Daoy (cell line): ENCODE data around the gene TMBIM1. TPM values are rescaled to one million over a fixed set of nuclear protein-coding genes. Genes with fewer than 3 reads are reported as not detected.
"Not testable (repeated sequence)": the region's sequence is repeated elsewhere in the genome, so short reads cannot be mapped to it uniquely, and the experiment has no call there.

Experiments used
- DNase-seq: peaks from one replicate; pipeline ENCODE4 v3.0.0-alpha.2; 2015; ENCODE audit warnings: low read depth
- total RNA-seq: library from RNA; depleted of rRNA; stranded (reverse); fragments of >200 nt; shearing (Covaris generic); gene quantifications from 2 replicates; pipeline ENCODE4 v1.2.3, GENCODE V29; 2014

The TMBIM1 gene
- total RNA-seq, 1 experiment from 2014 or later: 39.1 TPM

DNA sequence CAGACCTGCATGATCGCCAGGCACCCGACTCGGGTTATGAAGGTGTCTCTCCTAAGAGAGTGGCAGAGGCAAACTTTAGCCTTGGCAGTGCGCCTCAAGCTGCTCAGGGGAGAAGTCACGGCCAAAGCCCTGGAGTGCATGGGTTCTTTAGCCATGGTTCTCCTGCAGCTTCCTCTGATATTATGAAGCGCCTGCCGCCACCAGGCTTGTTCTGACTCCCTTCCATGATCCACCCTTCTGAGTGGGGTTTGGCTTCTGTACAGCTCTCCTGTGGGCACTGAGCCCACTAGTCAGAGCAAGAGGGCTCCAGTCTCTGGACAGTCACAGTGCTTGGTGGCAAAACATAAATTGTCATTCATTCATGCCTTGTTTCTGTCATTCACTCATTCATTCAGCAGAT is 25.9 kb upstream of the TMBIM1 start:
- DNase-seq: no peak

DNA sequence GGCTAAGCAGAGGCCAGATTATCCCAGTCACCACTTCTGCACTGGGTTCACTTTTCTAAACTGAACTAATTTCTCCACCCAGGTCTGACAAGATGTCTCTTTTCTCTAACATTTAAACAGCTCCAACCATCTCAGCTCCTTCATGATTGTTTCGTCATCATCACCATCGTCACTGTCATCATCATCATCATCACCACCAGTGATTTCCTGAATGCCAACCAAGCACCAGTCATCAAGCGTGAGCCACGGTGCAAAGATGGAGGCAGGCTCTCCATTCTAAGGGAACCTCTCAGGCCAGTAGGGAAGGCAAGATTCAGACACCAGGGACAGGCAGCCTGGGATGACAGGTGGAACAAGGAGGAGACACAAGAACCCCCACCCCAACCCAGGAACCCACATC is 25.5 kb upstream of the TMBIM1 start:
- no peak for DNase-seq

DNA sequence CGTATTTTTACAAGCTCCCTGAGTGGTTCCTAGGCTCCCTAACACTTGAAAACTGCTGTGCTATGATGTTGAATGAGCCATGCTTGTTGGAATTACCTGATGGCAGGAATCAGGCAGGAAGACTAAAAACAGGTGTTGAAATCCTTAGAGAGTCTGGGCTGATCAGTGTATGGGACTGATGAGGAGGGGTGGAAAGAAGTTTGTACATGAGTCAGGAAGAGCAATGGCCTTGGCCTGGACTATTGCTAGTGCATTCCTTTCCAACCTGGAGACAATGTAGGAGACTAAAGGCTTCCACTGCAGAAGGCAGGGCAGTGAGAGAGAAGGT is 25.0 kb upstream of the TMBIM1 start:
- no peak for DNase-seq

DNA sequence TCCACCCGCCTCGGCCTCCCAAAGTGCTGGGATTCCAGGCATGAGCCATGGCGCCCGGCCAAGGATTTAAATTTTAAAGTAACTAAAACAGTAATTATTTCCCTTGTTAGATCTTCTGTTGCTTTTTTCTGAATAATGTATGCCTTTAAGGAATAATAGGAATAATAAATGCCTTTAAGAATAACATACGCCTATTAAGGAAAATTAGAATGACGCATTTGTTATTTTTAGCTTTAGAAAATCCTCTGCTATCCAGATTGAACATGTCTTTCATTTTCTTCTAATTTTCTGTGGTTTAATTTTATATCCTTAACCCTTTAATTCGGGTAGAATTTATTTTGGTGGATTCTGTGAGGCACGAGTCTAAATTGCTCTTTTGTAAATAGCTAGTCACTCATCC is 23.1 kb upstream of the TMBIM1 start:
- no peak for DNase-seq

DNA sequence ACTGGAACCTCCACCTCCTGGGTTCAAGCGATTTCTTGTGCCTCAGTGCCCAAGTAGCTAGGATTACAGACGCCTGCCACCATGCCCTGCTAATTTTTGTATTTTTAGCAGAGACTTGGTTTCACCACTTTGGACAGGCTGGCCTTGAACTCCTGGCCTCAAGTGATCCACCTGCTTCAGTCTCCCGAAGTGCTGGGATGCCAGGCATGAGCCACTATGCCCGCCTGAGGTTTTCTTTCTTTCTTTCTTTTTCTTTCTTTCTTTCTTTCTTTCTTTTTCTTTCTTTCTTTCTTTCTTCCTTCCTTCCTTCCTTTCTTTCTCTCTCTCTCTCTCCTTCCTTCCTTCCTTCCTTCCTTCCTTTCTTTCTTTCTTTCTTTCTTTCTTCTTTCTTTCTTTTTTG is 22.5 kb upstream of the TMBIM1 start:
- not testable (repeated sequence) for DNase-seq

DNA sequence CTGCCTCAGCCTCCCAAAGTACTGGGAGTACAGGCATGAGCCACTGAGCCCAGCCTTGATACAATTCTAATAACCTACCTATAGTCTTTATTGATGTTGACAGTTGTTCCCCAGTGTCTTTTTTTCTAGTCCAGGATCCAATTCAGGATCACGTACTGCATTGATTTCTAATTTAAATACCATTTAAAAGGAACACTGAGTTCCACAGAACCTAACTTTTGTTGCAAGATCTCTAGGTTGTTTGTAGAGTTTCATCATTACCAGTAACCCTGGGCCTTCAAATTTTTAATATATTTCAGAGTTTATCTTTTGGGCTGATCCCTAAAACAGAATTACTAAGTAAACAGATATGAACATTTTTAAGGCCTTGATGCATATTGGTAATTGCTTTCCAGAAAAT is 21.1 kb upstream of the TMBIM1 start:
- no peak for DNase-seq

DNA sequence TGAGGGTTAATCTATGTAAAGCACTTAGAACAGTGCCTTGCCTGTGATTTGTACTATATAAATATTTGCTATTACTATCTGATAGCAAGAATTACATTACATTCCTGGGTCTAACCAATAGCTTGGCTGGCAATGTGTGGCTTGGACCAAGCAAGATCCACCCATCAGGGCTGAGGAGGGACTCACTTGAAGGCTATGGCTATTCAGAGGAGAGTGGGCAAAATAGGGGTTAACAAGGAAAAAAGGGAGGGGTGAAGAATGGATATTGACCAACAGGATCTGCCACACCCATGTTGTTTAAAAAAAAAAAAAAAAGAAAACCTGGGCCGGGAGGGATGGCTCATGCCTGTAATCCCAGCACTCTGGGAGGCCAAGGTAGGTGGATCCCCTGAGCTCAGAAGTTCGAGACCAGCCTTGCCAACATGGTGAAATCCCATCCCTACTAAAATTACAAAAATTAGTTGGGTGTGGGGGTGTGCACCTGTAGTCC is 20.0 kb upstream of the TMBIM1 start:
- no peak for DNase-seq

DNA sequence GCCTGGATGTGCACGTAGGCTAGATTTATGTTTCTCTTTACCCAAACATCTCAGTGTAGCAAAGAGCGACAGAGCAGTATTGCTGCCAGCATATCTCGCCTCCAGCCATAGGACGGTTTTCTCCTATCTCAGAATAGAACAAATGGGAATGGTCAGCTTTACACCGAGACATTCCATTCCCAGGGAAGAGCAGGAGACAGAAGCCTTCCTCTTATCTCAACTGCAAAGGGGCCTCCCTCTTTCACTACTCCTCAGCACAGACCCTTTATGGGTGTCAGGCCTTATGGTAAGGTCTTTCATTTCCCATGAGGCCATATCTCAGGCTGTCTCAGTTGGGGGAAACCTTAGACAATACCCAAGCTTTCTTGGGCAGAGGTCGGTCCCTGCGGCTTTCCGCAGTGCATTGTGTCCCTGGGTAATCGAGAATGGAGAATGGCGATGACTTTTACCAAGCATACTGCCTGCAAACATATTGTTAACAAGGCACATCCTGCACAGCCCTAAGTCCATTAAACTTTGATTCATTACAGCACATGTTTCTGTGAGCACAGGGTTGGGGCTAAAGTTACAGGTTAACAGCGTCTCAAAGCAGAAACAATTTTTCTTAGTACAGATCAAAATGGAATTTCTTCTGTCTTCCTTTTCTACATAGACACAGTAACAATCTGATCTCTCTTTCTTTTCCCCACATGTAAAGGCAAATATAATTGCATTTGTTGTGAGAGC is 19.4 kb upstream of the TMBIM1 start:
- not testable (repeated sequence) for DNase-seq

DNA sequence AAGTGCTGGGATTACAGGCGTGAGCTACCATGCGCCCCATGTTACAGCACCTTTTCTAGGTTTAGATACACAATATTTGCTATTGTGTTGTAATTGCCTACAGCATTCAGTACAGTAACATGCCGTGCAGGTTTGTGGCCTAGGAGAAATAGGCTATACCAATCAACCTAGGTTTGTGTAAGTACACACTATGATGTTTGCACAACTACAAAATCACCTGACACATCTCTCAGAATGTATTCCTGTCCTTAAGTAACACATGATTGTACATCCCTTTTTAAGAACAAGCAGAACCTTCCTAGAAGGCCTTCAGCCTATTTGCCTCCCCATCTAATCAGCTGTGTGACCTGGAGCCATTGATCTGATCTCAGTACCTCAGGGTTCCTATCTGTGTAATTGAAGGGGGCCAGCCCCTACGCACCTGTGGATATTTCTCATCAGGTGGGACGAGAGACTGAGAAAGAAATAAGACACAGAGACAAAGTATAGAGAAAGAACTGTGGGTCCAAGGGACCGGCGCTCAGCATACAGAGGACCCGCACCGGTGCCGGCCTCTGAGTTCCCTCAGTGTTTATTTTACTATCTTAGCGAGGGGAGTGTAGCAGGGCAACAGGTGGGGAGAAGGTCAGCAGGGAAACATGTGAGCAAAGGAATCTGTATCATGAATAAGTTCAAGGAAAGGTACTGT is 18.7 kb upstream of the TMBIM1 start:
- no peak for DNase-seq

DNA sequence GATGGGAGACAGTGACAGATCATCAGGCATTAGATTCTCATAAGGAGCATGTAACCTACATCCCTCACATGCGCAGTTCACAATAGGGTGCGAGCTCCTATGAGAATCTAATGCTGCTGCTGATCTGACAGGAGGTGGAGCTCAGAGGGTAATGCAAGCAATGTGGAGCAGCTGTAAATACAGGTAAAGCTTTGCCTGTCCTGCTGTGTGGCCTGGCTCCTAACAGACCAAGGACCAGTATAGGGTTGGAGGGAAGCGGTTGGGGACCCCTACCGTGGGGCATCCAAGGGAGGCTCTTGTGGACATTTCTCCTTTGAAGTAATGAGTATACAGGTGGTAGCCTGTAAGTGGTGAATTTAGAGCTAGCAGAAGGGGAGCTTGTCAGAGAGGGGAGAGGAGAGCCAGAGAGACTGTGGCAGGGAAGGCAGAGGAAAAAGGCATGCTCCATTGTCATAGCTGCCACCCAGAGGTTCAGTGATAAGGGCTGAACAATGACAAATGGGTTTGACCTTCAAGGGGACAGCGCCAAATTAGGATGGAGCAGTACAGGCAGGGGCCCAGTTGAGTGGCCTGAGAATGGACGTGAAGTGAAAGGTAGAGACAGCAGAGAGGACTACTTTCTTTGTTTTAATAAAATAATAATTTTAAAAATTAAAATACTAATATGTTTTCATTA is 15.2 kb upstream of the TMBIM1 start:
- DNase-seq: no peak

DNA sequence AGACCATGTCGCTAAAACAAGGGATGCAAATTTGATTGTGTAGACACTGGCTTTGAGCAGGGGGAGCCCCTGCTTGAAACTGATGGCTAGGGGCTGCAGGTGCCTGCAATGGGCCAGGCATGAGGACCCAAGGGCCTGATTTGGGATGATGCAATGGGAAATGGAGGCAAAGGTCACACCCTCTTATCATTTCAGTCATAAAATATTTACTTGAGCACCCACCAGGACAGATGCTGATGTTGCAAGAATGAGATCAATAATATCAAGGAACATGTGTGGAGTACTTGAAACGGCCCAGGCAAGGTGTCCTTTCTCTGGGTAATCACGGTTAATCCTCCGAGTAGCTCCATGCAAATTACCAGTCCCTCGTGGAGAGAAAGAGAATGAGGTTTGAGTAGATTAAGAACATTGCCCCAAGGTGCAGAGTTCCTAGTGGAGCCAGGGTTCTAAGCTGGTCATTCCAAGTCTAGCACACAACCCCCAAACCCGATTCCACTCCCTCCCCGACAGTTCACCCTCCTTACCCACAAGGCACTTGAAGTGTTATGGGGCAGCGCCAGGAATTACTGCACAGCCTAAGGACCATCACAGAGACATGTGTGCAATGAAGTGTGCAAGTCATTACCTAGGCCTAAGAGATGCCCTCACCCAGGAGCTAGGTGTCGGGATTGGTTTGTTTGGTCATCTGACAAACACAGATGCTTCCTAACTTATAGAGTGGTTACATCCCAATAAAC is 14.0 kb upstream of the TMBIM1 start:
- DNase-seq: no peak

DNA sequence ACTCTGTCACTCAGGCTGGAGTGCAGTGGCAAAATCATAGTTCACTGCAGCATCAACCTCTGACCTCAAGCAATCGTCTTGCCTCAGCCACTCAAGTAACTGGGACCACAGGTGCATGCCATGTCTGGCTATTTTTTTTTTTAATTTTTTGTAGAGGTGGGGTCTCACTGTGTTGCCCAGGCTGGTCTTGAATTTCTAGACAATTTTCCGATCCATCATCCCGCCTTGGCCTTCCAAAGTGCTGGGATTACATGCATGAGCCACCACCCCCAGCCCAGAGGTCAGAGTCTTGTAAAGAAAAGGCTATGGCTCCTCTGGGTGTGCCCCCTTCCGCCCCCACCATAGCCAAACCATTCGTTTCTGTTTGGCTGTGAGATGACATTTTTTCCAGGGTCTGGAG is 13.1 kb upstream of the TMBIM1 start:
- DNase-seq: no peak

DNA sequence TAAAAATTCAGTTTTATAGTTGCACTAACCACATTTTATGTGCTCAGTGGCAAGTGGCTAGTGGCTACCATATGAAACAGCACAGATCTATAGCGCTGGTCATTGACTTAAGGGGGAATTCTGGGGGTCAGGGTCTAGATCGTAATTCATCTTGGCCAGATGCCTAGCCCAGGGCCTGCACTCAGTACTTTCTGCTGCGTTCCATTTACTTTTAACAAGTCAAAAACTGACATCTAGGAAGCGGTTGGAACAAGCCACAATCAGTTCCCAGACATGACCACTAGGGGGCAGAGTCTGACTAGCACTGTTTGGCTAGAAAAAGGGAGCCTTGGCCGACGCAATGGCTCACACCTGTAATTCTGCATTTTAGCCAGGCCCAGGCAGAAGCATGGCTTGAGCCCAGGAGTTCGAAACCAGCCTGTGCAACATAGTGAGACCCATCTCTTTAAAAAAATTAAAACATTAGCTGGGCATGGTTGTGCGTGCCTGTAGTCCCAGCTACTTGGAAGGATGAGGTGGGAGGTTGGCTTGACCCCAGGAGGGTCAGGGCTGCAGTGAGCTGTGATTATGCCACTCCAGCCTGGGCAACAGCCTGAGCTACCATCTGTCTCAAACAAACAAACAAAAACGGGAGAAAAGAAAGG is 9.0 kb upstream of the TMBIM1 start:
- DNase-seq: peak; percentile 79

DNA sequence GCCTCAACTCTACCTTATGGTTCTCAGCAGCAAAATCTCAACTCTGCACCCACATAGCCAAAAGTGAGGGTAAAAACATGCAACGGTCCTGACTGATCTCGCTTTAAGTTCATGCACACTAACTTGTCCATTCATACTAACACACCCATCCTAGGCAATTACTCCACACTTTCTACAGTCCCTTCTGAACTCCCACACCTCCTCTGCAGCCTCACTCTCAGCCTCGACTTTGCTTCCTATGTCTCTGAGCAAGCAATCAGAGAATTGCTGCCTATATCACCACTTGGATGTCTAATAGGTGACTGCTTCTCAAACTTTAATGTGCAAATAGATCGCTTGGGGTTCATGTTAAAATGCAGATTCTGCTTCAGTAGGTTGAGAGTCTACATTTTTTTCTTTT is 7.8 kb upstream of the TMBIM1 start:
- no peak for DNase-seq

DNA sequence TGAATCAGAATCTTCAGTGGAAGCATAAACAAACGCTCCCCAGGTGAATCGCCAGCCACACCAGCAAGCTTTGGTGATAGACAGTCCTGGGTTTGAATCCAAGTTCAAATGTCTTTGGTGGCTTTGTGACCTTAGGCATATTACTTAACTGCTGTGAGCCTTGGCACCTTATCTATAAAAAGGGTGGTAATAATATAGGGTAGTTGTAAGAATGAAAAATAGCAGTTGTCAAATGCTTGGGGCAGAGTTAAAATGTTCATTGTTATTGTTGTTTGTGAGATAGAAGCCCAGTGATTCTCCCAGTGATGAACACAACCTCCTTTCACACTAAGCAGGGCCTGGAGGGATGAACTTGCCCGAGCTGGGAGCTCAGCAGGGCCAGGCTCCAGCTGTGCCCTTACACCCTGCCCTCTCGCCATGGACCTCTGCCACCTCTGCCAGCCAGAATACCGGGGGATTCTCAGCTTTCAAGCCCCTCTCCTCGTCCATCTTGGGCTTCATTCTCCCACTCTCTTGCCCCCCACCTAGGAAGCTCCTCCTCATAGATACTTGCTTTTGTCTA is 6.1 kb upstream of the TMBIM1 start:
- DNase-seq: no peak

DNA sequence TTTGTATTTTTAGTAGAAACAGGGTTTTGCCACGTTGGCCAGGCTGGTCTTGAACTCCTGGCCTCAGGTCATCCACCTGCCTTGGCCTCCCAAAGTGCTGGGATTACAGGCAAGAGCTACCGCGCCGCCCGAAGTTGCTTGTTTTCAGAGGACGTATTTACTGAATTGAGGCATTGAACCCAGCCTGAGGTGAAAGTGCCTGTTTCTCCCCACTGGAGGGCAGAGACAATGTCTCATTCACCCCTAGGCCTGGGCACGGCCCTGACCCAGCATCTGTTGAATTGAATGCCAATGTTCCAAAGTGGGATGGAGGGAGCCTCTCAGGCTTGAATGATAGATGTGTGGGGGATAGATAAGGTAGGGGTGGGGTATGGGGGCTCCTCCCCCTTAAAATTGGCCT is 4.5 kb upstream of the TMBIM1 start:
- DNase-seq: no peak

DNA sequence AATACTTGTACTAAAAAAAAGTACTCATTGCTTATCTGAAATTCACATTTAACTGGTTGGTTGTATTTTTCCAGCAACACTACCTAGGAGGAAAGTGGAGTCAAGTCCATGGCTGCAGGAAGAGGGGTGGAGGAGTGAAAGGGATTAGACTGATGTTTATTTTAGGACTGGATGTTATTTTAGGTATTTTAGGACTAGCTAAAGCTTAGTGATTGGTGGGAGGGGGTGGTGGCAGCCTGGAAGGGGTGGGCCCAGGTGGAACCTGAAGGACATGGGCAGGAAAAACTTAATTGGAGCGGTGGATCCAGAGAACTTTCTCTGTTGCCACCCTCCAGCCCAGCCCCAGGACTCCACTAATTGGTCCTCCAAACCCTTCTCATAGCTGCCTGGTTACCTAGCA is 3.9 kb upstream of the TMBIM1 start:
- no peak for DNase-seq

DNA sequence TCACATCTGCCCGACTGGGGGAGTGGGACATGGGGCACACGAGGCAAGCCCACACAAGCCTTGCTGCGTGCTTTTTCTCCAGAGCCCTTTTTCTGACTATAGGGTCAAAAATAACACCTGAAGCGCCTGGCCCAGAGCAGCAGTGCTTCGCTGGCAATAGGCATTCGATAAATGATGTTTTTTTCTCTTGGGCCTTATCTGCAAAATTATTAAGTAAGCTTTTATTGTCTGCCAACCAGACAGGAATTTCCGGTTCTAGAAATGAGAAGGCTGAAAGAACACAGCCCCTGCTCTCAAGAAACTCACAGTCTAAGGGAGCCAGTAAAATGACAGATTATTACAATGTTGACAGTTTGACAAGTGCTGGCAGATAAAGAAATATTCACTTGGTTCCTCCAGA is 2.7 kb upstream of the TMBIM1 start:
- no peak for DNase-seq

DNA sequence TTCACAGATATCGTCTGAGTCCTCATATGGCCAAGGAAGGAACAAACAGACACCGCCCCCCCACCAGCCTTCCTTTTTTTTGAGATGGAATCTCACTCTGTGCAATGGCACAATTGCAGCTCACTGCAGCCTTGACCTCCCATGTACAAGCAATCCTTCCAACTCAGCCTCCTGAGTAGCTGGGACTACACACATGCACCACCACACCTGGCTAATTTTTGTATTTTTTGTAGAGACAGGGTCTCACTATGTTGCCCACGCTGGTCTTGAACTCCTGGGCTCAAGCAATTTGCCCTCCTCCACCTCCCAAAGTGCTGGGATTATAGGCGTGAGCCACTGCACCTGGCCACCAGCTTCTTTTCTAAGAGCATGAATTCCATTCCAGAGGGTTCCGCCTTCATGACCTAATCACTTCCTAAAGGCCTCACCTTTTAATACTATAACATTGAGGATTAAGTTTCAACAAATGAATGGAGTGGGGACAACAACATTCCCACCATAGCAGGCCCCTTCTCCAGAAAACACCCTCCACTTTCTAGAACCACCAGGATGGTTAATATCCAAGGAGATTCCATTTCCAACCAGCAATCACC is 2.2 kb upstream of the TMBIM1 start:
- no peak for DNase-seq

DNA sequence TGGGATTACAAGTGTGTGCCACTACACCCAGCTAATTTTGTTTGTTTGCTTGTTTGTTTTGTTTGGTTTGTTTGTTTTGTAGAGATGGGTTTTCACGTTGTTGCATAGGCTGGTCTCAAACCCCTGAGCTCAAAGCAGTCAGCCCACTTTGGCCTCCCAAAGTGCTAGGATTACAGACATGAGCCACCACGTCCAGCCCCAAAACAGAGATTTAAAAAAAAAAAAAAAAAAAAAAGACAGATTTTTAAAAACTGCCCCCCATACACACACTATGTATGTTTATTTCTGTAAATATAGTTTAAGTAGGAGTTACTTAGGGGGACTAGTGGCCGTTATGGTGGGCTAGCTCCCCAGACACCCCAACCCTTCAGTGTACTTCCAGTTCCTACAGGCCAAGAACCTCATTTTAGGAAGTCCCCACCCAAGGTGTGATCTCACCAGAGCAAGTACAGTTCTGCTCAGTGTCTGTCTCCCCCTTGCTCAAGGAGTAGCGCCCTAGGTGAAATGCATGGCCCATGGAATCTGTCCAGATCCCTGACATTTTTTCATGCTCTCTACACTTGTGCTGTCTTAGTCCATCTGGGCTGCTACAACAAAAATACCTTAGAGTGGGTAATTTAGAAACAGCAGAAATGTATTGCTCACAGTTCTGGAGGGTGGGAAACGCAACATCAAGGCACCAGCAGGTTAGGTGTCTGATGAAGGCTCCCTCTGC is 1.6 kb upstream of the TMBIM1 start:
- DNase-seq: no peak
